Liver (tissue), 3 donors: ENCODE results near the gene SNX6.

ENCODE experiments used
- CTCF ChIP-seq: fragments of 150-350 bp; IDR thresholded peaks from 2 replicates; pipeline ENCODE4 v1.5.1; 2017; ENCODE audit warnings: improper control_type of control experiment, low read depth, low read length; ENCODE audit not compliant: missing input control
- HNF4A ChIP-seq, 2 donors: conservative IDR thresholded peaks; 2 replicates each; pipeline ENCODE4 v1.6.1; 2016; ENCODE audit warnings: antibody characterized with exemption in 2 of 2, mild to moderate bottlenecking in 2 of 2
- NR2F2 ChIP-seq: IDR thresholded peaks from 2 replicates; pipeline ENCODE4 v1.6.1; 2016; ENCODE audit warnings: antibody characterized with exemption
- RAD21 ChIP-seq, 2 donors: IDR thresholded peaks; 2 replicates each; pipeline ENCODE4 v1.6.1; 2016; ENCODE audit warnings: antibody characterized with exemption in 2 of 2, mild to moderate bottlenecking in 2 of 2
- SP1 ChIP-seq: IDR thresholded peaks from 2 replicates; pipeline ENCODE4 v1.6.1; 2018; ENCODE audit warnings: antibody characterized with exemption, mild to moderate bottlenecking
- TAF1 ChIP-seq: conservative IDR thresholded peaks from 2 replicates; pipeline ENCODE4 v1.6.1; 2016; ENCODE audit warnings: antibody characterized with exemption, mild to moderate bottlenecking
- YY1 ChIP-seq: IDR thresholded peaks from 2 replicates; pipeline ENCODE4 v1.6.1; 2016; ENCODE audit warnings: antibody characterized with exemption, mild to moderate bottlenecking
- TF ChIP-seq, protein P1 (sequence below): IDR thresholded peaks from 2 replicates; pipeline ENCODE4 v1.6.1; 2016; ENCODE audit warnings: antibody characterized with exemption
- TF ChIP-seq, protein P2 (sequence below): IDR thresholded peaks from 2 replicates; pipeline ENCODE4 v1.6.1; 2016; ENCODE audit warnings: antibody characterized with exemption
- TF ChIP-seq, protein P3 (sequence below): IDR thresholded peaks from 2 replicates; pipeline ENCODE4 v1.6.1; 2016; ENCODE audit warnings: antibody characterized with exemption, mild to moderate bottlenecking
- donor health status: healthy.
- donor health status: healthy.

DNA sequence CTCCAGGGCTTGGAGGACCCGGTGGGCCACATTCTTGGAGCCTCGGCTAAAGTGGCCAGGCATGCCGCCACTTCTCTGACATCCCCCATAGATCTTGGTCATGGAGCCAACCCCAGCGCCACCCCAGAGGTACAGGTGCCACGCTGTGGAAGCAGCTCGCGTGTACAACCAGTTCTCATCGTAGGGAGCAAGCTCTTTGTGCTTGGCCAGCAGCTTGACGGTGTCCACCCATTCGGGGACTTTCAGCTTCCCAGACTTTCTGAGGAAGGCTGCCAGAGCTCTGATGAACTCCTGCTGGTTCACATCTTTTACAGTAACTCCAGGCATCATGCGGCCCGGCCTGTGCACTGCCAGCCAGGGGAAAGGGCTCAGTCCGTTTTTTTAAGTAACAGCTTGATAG lies 61.1 kb downstream of the SNX6 start:
- TF ChIP-seq CTCF (no peak), YY1 (no peak), RAD21 (IDR thresholded peaks at IDR 0.05) (no peak), HNF4A (conservative IDR thresholded peaks at IDR 0.05) (no peak), NR2F2 (no peak), SP1 (no peak), TAF1 (no peak)
- TF ChIP-seq, protein P1, sequence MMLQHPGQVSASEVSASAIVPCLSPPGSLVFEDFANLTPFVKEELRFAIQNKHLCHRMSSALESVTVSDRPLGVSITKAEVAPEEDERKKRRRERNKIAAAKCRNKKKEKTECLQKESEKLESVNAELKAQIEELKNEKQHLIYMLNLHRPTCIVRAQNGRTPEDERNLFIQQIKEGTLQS, result no peak
- TF ChIP-seq, protein P2, sequence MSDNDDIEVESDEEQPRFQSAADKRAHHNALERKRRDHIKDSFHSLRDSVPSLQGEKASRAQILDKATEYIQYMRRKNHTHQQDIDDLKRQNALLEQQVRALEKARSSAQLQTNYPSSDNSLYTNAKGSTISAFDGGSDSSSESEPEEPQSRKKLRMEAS, result no peak
- TF ChIP-seq, protein P3, sequence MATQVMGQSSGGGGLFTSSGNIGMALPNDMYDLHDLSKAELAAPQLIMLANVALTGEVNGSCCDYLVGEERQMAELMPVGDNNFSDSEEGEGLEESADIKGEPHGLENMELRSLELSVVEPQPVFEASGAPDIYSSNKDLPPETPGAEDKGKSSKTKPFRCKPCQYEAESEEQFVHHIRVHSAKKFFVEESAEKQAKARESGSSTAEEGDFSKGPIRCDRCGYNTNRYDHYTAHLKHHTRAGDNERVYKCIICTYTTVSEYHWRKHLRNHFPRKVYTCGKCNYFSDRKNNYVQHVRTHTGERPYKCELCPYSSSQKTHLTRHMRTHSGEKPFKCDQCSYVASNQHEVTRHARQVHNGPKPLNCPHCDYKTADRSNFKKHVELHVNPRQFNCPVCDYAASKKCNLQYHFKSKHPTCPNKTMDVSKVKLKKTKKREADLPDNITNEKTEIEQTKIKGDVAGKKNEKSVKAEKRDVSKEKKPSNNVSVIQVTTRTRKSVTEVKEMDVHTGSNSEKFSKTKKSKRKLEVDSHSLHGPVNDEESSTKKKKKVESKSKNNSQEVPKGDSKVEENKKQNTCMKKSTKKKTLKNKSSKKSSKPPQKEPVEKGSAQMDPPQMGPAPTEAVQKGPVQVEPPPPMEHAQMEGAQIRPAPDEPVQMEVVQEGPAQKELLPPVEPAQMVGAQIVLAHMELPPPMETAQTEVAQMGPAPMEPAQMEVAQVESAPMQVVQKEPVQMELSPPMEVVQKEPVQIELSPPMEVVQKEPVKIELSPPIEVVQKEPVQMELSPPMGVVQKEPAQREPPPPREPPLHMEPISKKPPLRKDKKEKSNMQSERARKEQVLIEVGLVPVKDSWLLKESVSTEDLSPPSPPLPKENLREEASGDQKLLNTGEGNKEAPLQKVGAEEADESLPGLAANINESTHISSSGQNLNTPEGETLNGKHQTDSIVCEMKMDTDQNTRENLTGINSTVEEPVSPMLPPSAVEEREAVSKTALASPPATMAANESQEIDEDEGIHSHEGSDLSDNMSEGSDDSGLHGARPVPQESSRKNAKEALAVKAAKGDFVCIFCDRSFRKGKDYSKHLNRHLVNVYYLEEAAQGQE, result no peak
